ENCODE measurements around the gene CCER1.

- TF ChIP-seq POLR2A (IDR thresholded peaks at IDR 0.05; ENCODE audit: low read depth, low read length): no peak
- no peak for TF ChIP-seq POLR2AphosphoS5 (IDR thresholded peaks at IDR 0.05; ENCODE audit: low read depth, low read length)
- no peak for TF ChIP-seq TAF1 (IDR thresholded peaks at IDR 0.05; ENCODE audit: low read depth, low read length)
- no peak for TF ChIP-seq SPI1 (IDR thresholded peaks at IDR 0.05; ENCODE audit: low read depth, low read length)
- TF ChIP-seq POU2F2 (IDR thresholded peaks at IDR 0.05; ENCODE audit: low read depth, low read length): no peak
These were observed 33.4 kb downstream of the CCER1 start for GRCh38 chr12:90921536-90921935.
